IMR-90 (cell line): ENCODE data around the gene KRT82. TPM values are rescaled to one million over a fixed set of nuclear protein-coding genes. Genes with fewer than 3 reads are reported as not detected.

Experiments
- ATAC-seq: fragments of 200-7000 bp; cut with Tn5 transposase; 2 replicates; pipeline ENCODE4 v1.9.1; 2020; ENCODE audit warnings: low read depth, mild to moderate bottlenecking, moderate library complexity
- BruUV-seq: library from RNA; stranded (reverse); fragments of 400-500 nt; replicated peaks from 2 replicates; lab custom pipeline; 2021; lab: Mats Ljungman, UMichigan
- CTCF ChIA-PET: fragments of 300-600 bp; formaldehyde crosslinking; extraction: SDS; loops from one replicate; lab custom pipeline; 2021; ENCODE audit warnings: antibody characterized with exemption; lab: Yijun Ruan, JAX
- POLR2A ChIA-PET: fragments of 300-600 bp; sonication (Branson Sonifier 250); formaldehyde crosslinking; loops from one replicate; lab custom pipeline; 2022; ENCODE audit warnings: antibody characterized with exemption; ENCODE audit not compliant: unreplicated experiment; lab: Charles Lee
- DNase-seq: peaks from one replicate; pipeline ENCODE4 v3.0.0; 2013
- H2AFZ ChIP-seq: replicated peaks from 2 replicates; pipeline ENCODE3; 2013; ENCODE audit warnings: low read length, mild to moderate bottlenecking; ENCODE audit not compliant: poor library complexity
- H2AK5ac ChIP-seq: 2 replicates; pipeline ENCODE4 v1.6.1; 2013; ENCODE audit warnings: low read depth, low read length, inconsistent platforms
- H2AK9ac ChIP-seq: replicated peaks from 2 replicates; pipeline ENCODE3; 2013; ENCODE audit warnings: mild to moderate bottlenecking, low read depth, low read length, moderate library complexity; ENCODE audit not compliant: poor library complexity
- H2BK120ac ChIP-seq: 2 replicates; pipeline ENCODE4 v1.6.1; 2013; ENCODE audit warnings: low read depth, low read length, inconsistent platforms
- H2BK15ac ChIP-seq: 3 replicates; pipeline ENCODE4 v1.6.1; 2013; ENCODE audit warnings: low read depth, low read length, inconsistent platforms
- H2BK20ac ChIP-seq: 2 replicates; pipeline ENCODE4 v1.6.1; 2013; ENCODE audit warnings: low read depth, mild to moderate bottlenecking, inconsistent platforms, low read length, moderate library complexity
- H2BK5ac ChIP-seq: 2 replicates; pipeline ENCODE4 v1.6.1; 2013; ENCODE audit warnings: mild to moderate bottlenecking, low read depth, low read length, inconsistent platforms; ENCODE audit not compliant: poor library complexity, severe bottlenecking
- H3K14ac ChIP-seq: replicated peaks from 2 replicates; pipeline ENCODE4 v1.6.1; 2013; ENCODE audit warnings: low read depth, low read length, inconsistent platforms
- H3K18ac ChIP-seq: 2 replicates; pipeline ENCODE4 v1.6.1; 2013; ENCODE audit warnings: low read depth, low read length, control low read depth
- H3K23ac ChIP-seq: 2 replicates; pipeline ENCODE4 v1.6.1; 2013; ENCODE audit warnings: low read depth, low read length, inconsistent platforms
- H3K27ac ChIP-seq: 2 replicates; pipeline ENCODE4 v1.5.1; 2013; ENCODE audit warnings: mild to moderate bottlenecking, control low read depth, low read length; ENCODE audit not compliant: insufficient read depth
- H3K27me3 ChIP-seq: 2 replicates; pipeline ENCODE4 v1.6.1; 2013; ENCODE audit warnings: low read length; ENCODE audit not compliant: control insufficient read depth, insufficient read depth
- H3K36me3 ChIP-seq: 2 replicates; pipeline ENCODE4 v1.6.1; 2013; ENCODE audit warnings: low read length, mixed read lengths; ENCODE audit not compliant: control insufficient read depth, insufficient read depth
- H3K4ac ChIP-seq: 2 replicates; pipeline ENCODE4 v1.6.1; 2013; ENCODE audit warnings: low read depth, low read length, inconsistent platforms
- H3K4me1 ChIP-seq: 2 replicates; pipeline ENCODE4 v1.6.1; 2013; ENCODE audit warnings: low read length, mixed read lengths; ENCODE audit not compliant: control insufficient read depth, insufficient read depth
- H3K4me2 ChIP-seq: 2 replicates; pipeline ENCODE4 v1.6.1; 2013; ENCODE audit warnings: low read depth, mild to moderate bottlenecking, control low read depth, low read length, moderate library complexity
- H3K4me3 ChIP-seq: 2 replicates; pipeline ENCODE4 v1.5.1; 2013; ENCODE audit warnings: low read depth, mild to moderate bottlenecking, control low read depth, low read length, moderate library complexity; ENCODE audit not compliant: insufficient read depth
- H3K56ac ChIP-seq: 2 replicates; pipeline ENCODE4 v1.6.1; 2013; ENCODE audit warnings: low read length, inconsistent platforms; ENCODE audit not compliant: insufficient read depth; ENCODE audit errors: extremely low read depth
- H3K79me1 ChIP-seq, 2 experiments: 2 replicates each; pipeline ENCODE4 v1.6.1; 2013; ENCODE audit warnings: low read length in 2 of 2, inconsistent platforms in 1 of 2, low read depth in 1 of 2
- H3K9ac ChIP-seq: 2 replicates; pipeline ENCODE4 v1.6.1; 2013; ENCODE audit warnings: low read depth, low read length, control low read depth
- H3K9me1 ChIP-seq: 2 replicates; pipeline ENCODE4 v1.6.1; 2013; ENCODE audit warnings: low read length, inconsistent platforms; ENCODE audit not compliant: insufficient read depth
- H3K9me3 ChIP-seq: 2 replicates; pipeline ENCODE4 v1.6.1; 2013; ENCODE audit warnings: low read length; ENCODE audit not compliant: control insufficient read depth, insufficient read depth
- H4K20me1 ChIP-seq: 2 replicates; pipeline ENCODE4 v1.6.1; 2013; ENCODE audit warnings: low read length, inconsistent platforms; ENCODE audit not compliant: insufficient read depth
- H4K5ac ChIP-seq: 2 replicates; pipeline ENCODE4 v1.6.1; 2013; ENCODE audit warnings: mild to moderate bottlenecking, low read depth, low read length, control low read depth
- H4K8ac ChIP-seq, 2 experiments: 2 replicates each; pipeline ENCODE4 v1.6.1; 2013; ENCODE audit warnings: low read depth in 2 of 2, low read length in 2 of 2, control low read depth in 1 of 2, inconsistent platforms in 1 of 2
- H4K91ac ChIP-seq: 2 replicates; pipeline ENCODE4 v1.6.1; 2013; ENCODE audit warnings: low read depth, low read length, inconsistent platforms; ENCODE audit not compliant: insufficient read depth
- BHLHE40 ChIP-seq: fragments of 150-350 bp; IDR thresholded peaks from 2 replicates; pipeline ENCODE4 v1.6.1; 2016; ENCODE audit warnings: mild to moderate bottlenecking, low read depth, low read length
- CEBPB ChIP-seq: IDR thresholded peaks from 2 replicates; pipeline ENCODE4 v1.6.1; 2012; ENCODE audit warnings: low read depth, low read length, improper control_type of control experiment
- CHD1 ChIP-seq: IDR thresholded peaks from 2 replicates; pipeline ENCODE4 v1.6.1; 2012; ENCODE audit warnings: low read depth, low read length, improper control_type of control experiment
- CTCF ChIP-seq: conservative IDR thresholded peaks from 2 replicates; pipeline ENCODE4 v1.5.1; 2012; ENCODE audit warnings: mild to moderate bottlenecking, low read depth, low read length, improper control_type of control experiment
- ELK1 ChIP-seq: fragments of 150-350 bp; IDR thresholded peaks from 2 replicates; pipeline ENCODE4 v1.6.1; 2016; ENCODE audit warnings: low read depth, mild to moderate bottlenecking, low read length, moderate library complexity, borderline replicate concordance
- FOS ChIP-seq: fragments of 150-350 bp; IDR thresholded peaks from 2 replicates; pipeline ENCODE4 v1.6.1; 2016; ENCODE audit warnings: low read depth, low read length
- MAFK ChIP-seq: IDR thresholded peaks from 2 replicates; pipeline ENCODE4 v1.6.1; 2012; ENCODE audit warnings: low read depth, low read length, improper control_type of control experiment
- MAZ ChIP-seq: IDR thresholded peaks from 2 replicates; pipeline ENCODE4 v1.6.1; 2012; ENCODE audit warnings: low read depth, mild to moderate bottlenecking, low read length, improper control_type of control experiment, moderate library complexity, borderline replicate concordance
- MXI1 ChIP-seq: IDR thresholded peaks from 2 replicates; pipeline ENCODE4 v1.6.1; 2012; ENCODE audit warnings: low read depth, mild to moderate bottlenecking, low read length, moderate library complexity, borderline replicate concordance
- NFE2L2 ChIP-seq: fragments of 150-350 bp; IDR thresholded peaks from 2 replicates; pipeline ENCODE4 v1.6.1; 2016; ENCODE audit warnings: low read depth, mild to moderate bottlenecking, low read length
- POLR2A ChIP-seq: IDR thresholded peaks from 2 replicates; pipeline ENCODE4 v1.6.1; 2012; ENCODE audit warnings: mild to moderate bottlenecking, low read depth, low read length
- RAD21 ChIP-seq: IDR thresholded peaks from 2 replicates; pipeline ENCODE4 v1.6.1; 2012; ENCODE audit warnings: low read length, improper control_type of control experiment
- RCOR1 ChIP-seq: IDR thresholded peaks from 2 replicates; pipeline ENCODE4 v1.6.1; 2012; ENCODE audit warnings: mild to moderate bottlenecking, low read length, improper control_type of control experiment; ENCODE audit not compliant: insufficient replicate concordance
- RFX5 ChIP-seq: IDR thresholded peaks from 2 replicates; pipeline ENCODE4 v1.8.0; 2012; ENCODE audit warnings: low read depth, mild to moderate bottlenecking, low read length, moderate library complexity
- SMC3 ChIP-seq: fragments of 150-350 bp; IDR thresholded peaks from 2 replicates; pipeline ENCODE4 v1.6.1; 2016; ENCODE audit warnings: low read depth, mild to moderate bottlenecking, antibody characterized with exemption, low read length, moderate library complexity
- USF2 ChIP-seq: fragments of 150-350 bp; IDR thresholded peaks from 2 replicates; pipeline ENCODE4 v1.6.1; 2017; ENCODE audit warnings: mild to moderate bottlenecking, antibody characterized with exemption, low read length, low read depth
- WGBS, 2 experiments: methylation state at CpG; one replicate each; pipeline versions ENCODE4 v1.1.5 to v1.1.7; 2013; ENCODE audit warnings: missing lambda C conversion rate in 2 of 2; ENCODE audit not compliant: insufficient read length in 1 of 2; ENCODE audit errors: extremely low coverage in 2 of 2; 5-methylcytosine and 5-hydroxymethylcytosine counted together
- dilution Hi-C: fragments of 300-500 bp; cut with HindIII; formaldehyde crosslinking; loops from one replicate; pipeline ENCODE4 v1.14.3; 2018; ENCODE audit warnings: low sequenced_read_pairs; ENCODE audit not compliant: unreplicated experiment
- in situ Hi-C: fragments of 300-500 bp; cut with MboI; formaldehyde crosslinking; loops from 3 replicates; pipeline ENCODE4 v1.14.3; 2019; ENCODE audit warnings: low sequenced_read_pairs, inconsistent platforms, mixed read lengths
- intact Hi-C: fragments of 100-400 bp; cut with micrococcal nuclease; formaldehyde crosslinking; loops from 2 replicates; pipeline ENCODE4 v1.10.0; 2022
- polyA plus RNA-seq, 3 experiments: library from polyadenylated mRNA; depleted of rRNA; stranded (reverse); fragments of >200 nt; gene quantifications; 2 replicates each; pipeline ENCODE4 v1.2.3, GENCODE V29; 2012; ENCODE audit warnings: low replicate concordance in 1 of 3
- total RNA-seq: library from RNA; depleted of rRNA; stranded (reverse); fragments of >200 nt; gene quantifications from 2 replicates; pipeline ENCODE4 v1.2.3, GENCODE V29; 2012

KRT82 gene
- total and polyA plus RNA-seq, 2 of the 4 experiments (the other 2 are of a cell fraction), result not detected

- WGBS, 2 experiments, result 50% methylated on average over 1 of the region's 1 CpG; no CpG with 5 or more reads in 1 of the 2 experiments
- Histone ChIP-seq H2AK9ac (no peak overlapping the region), H3K79me1 (no peaks in the 10 kb centered on the region), H3K14ac (no peak overlapping the region), H3K4ac (no peak overlapping the region), H3K9ac (no peak overlapping the region), H2BK5ac (no peak overlapping the region), H3K4me3 (no peak overlapping the region), H3K4me1 (no peaks in the 10 kb centered on the region), H2BK20ac (no peak overlapping the region), H4K91ac (no peak overlapping the region), H3K23ac (no peak overlapping the region), H4K20me1 (no peaks in the 10 kb centered on the region), H4K5ac (no peak overlapping the region), H3K9me3 (no peaks in the 10 kb centered on the region), H3K36me3 (no peaks in the 10 kb centered on the region), H3K9me1 (no peaks in the 10 kb centered on the region), H3K18ac (no peak overlapping the region), H2AFZ (no peak overlapping the region), H3K56ac (no peak overlapping the region), H2BK15ac (no peak overlapping the region), H2AK5ac (no peak overlapping the region), H4K8ac (no peak overlapping the region), H2BK120ac (no peak overlapping the region), H3K27me3 (peaks cover 45% of the 10 kb centered on the region), H3K4me2 (no peak overlapping the region), H3K27ac (no peak overlapping the region)
- DNase-seq, result no peak
- in situ Hi-C loops (no loop called here), intact Hi-C loops (no loop called here), dilution Hi-C loops (no loop called here)
- ChIA-PET CTCF (no interaction called here), POLR2A (no interaction called here)
- no peak for ATAC-seq
- TF ChIP-seq CTCF (no peak), RFX5 (no peak), MAFK (no peak), CEBPB (no peak), USF2 (no peak), RCOR1 (no peak), ELK1 (no peak), MXI1 (no peak), BHLHE40 (no peak), FOS (no peak), CHD1 (no peak), SMC3 (no peak), RAD21 (no peak), POLR2A (no peak), MAZ (no peak), NFE2L2 (no peak)
- BruUV-seq, result no TSS peak
These were observed 8.0 kb downstream of the KRT82 start for GRCh38 chr12:52398176-52398575.
